Osteocyte (in vitro differentiated cells): Measurements from ENCODE around the gene PUM2. TPM values are rescaled to one million over a fixed set of nuclear protein-coding genes. Genes with fewer than 3 reads are reported as not detected.

ENCODE experiments used
- DNase-seq: peaks from one replicate; pipeline ENCODE4 v3.0.0; 2021; ENCODE audit warnings: mixed read lengths; ENCODE audit not compliant: unreplicated experiment; ENCODE audit errors: extremely low spot score
- H3K27ac Mint-ChIP-seq: one replicate; pipeline ENCODE4 v1.8.0; 2021; ENCODE audit warnings: mild to moderate bottlenecking, mixed read lengths; ENCODE audit not compliant: unreplicated experiment
- H3K27me3 Mint-ChIP-seq: one replicate; pipeline ENCODE4 v1.8.0; 2021; ENCODE audit warnings: mixed read lengths; ENCODE audit not compliant: unreplicated experiment
- H3K36me3 Mint-ChIP-seq: one replicate; pipeline ENCODE4 v1.8.0; 2021; ENCODE audit warnings: mixed read lengths; ENCODE audit not compliant: unreplicated experiment
- H3K4me1 Mint-ChIP-seq: one replicate; pipeline ENCODE4 v1.8.0; 2021; ENCODE audit warnings: mixed read lengths; ENCODE audit not compliant: unreplicated experiment
- H3K4me3 Mint-ChIP-seq: one replicate; pipeline ENCODE4 v1.8.0; 2021; ENCODE audit warnings: mild to moderate bottlenecking, moderate library complexity, mixed read lengths; ENCODE audit not compliant: unreplicated experiment
- H3K9me3 Mint-ChIP-seq: one replicate; pipeline ENCODE4 v1.8.0; 2021; ENCODE audit warnings: mixed read lengths; ENCODE audit not compliant: unreplicated experiment
- CTCF ChIP-seq: fragments of 200-600 bp; sonication (generic); IDR thresholded peaks from 2 replicates; pipeline ENCODE4 v1.5.0; 2021; ENCODE audit warnings: antibody characterized with exemption, mild to moderate bottlenecking, moderate library complexity
- total RNA-seq: library from RNA; stranded (reverse); gene quantifications from 2 replicates; pipeline ENCODE4 v1.2.1, GENCODE V29; 2021

Gene PUM2
- total RNA-seq, 1 donor from 2014 or later = 82.2 TPM

GRCh38 chr2:20203521-20204225 lies 147.0 kb downstream of the PUM2 start:
- no peak for TF ChIP-seq CTCF
- no peaks in the 10 kb centered on the region for H3K9me3 Mint-ChIP-seq
- no peak overlapping the region for H3K27ac Mint-ChIP-seq

GRCh38 chr2:20203072-20203471 lies 147.6 kb downstream of the PUM2 start:
- no peaks in the 10 kb centered on the region for H3K9me3 Mint-ChIP-seq
- no peak overlapping the region for H3K4me3 Mint-ChIP-seq
- no peak for DNase-seq
- no peak overlapping the region for H3K27ac Mint-ChIP-seq
- H3K27me3 Mint-ChIP-seq = no peaks in the 10 kb centered on the region
- no peak for TF ChIP-seq CTCF
- no peaks in the 10 kb centered on the region for H3K36me3 Mint-ChIP-seq
- peaks cover 11% of the 10 kb centered on the region for H3K4me1 Mint-ChIP-seq

More at GRCh38 chr2:20203521-20204225, 147.0 kb downstream of the PUM2 start:
- H3K4me1 Mint-ChIP-seq = peaks cover 9% of the 10 kb centered on the region
- no peaks in the 10 kb centered on the region for H3K36me3 Mint-ChIP-seq
- H3K27me3 Mint-ChIP-seq = no peaks in the 10 kb centered on the region
- H3K4me3 Mint-ChIP-seq = no peak overlapping the region
- DNase-seq = no peak

- H3K9me3 Mint-ChIP-seq = no peaks in the 10 kb centered on the region
- DNase-seq = no peak
- H3K27me3 Mint-ChIP-seq = no peaks in the 10 kb centered on the region
- no peak overlapping the region for H3K27ac Mint-ChIP-seq
- H3K36me3 Mint-ChIP-seq = no peaks in the 10 kb centered on the region
- no peak overlapping the region for H3K4me3 Mint-ChIP-seq
- no peak for TF ChIP-seq CTCF
- H3K4me1 Mint-ChIP-seq = peaks cover 11% of the 10 kb centered on the region
Measured at GRCh38 chr2:20201671-20202070, 149.0 kb downstream of the PUM2 start.

GRCh38 chr2:20200697-20201555 lies 149.7 kb downstream of the PUM2 start:
- no peak for TF ChIP-seq CTCF
- no peaks in the 10 kb centered on the region for H3K27me3 Mint-ChIP-seq
- H3K36me3 Mint-ChIP-seq = no peaks in the 10 kb centered on the region
- no peak for DNase-seq
- no peak overlapping the region for H3K27ac Mint-ChIP-seq
- H3K4me3 Mint-ChIP-seq = no peak overlapping the region
- H3K4me1 Mint-ChIP-seq = peaks cover 11% of the 10 kb centered on the region
- no peaks in the 10 kb centered on the region for H3K9me3 Mint-ChIP-seq

- H3K27ac Mint-ChIP-seq = no peak overlapping the region
- no peaks in the 10 kb centered on the region for H3K36me3 Mint-ChIP-seq
- H3K4me3 Mint-ChIP-seq = no peak overlapping the region
- H3K27me3 Mint-ChIP-seq = no peaks in the 10 kb centered on the region
- H3K9me3 Mint-ChIP-seq = no peaks in the 10 kb centered on the region
- H3K4me1 Mint-ChIP-seq = peaks cover 11% of the 10 kb centered on the region
- no peak for DNase-seq
- no peak for TF ChIP-seq CTCF
Measured at GRCh38 chr2:20199633-20200270, 150.9 kb downstream of the PUM2 start.
